Tibial artery (tissue), 4 donors: ENCODE measurements around the gene GDI2.
"Not testable (repeated sequence)": the region's sequence is repeated elsewhere in the genome, so short reads cannot be mapped to it uniquely, and the experiment has no call there.

ENCODE experiments used
- DNase-seq, 2 donors: peaks; one replicate each; pipeline ENCODE4 v3.0.0-alpha.2; 2019
- H3K27ac ChIP-seq, 2 donors: fragments of 200-600 bp; sonication (generic) in 1 of 2; 1 replicate in 1 of 2; 2 replicates in 1 of 2; pipeline ENCODE4 v1.5.1; 2018 to 2019; ENCODE audit warnings: mild to moderate bottlenecking in 1 of 2
- H3K27me3 ChIP-seq, 2 donors: fragments of 200-600 bp; sonication (generic) in 1 of 2; one replicate each; pipeline versions ENCODE4 v1.5.1 to v1.6.0; 2016 to 2019
- H3K36me3 ChIP-seq, 3 donors: fragments of 200-600 bp; sonication (generic) in 2 of 3; one replicate each; pipeline ENCODE4 v1.5.1; 2016 to 2019; ENCODE audit warnings: mild to moderate bottlenecking in 2 of 3
- H3K4me1 ChIP-seq, 4 donors: fragments of 200-600 bp; sonication (generic) in 2 of 4; 1 replicate in 3 of 4; 2 replicates in 1 of 4; pipeline ENCODE4 v1.5.1; 2016 to 2019
- H3K4me3 ChIP-seq, 2 donors: fragments of 200-600 bp; sonication (generic) in 1 of 2; 1 replicate in 1 of 2; 2 replicates in 1 of 2; pipeline ENCODE4 v1.5.1; 2018 to 2019; ENCODE audit warnings: mild to moderate bottlenecking in 2 of 2
- H3K9me3 ChIP-seq, 3 donors: fragments of 200-600 bp; sonication (generic) in 1 of 3; one replicate each; pipeline ENCODE4 v1.5.1; 2016 to 2019
- intact Hi-C: fragments of 100-400 bp; cut with DNase I; formaldehyde crosslinking; loops from one replicate; pipeline ENCODE4 v1.15.0; 2023; ENCODE audit warnings: low total_unique reads
- TF ChIP-seq, protein P1 (sequence below), 2 experiments: fragments of 200-600 bp in 1 of 2; fragments of 450-650 bp in 1 of 2; IDR thresholded peaks; one replicate each; pipeline ENCODE4 v1.5.1; 2017 to 2019; ENCODE audit warnings: antibody characterized with exemption in 2 of 2, mild to moderate bottlenecking in 1 of 2, moderate library complexity in 1 of 2

The GDI2 gene

DNA sequence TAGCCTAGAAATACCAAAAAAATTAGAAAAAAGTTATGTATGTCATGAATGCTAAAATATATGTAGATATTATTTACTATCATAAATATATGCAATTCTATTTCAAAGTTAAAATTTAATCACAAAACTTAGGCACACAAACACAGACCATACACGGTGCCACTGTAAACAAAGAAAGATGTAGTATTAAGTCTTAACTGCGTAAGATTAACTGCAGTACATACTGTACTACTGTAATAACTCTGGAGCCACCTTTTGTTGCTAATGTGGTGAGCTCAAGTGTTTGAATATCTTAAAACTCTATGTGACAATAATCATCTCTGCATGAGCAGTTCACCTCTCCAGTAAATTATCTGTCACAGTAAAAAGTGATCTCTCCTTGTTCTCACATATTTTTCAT is 23.6 kb downstream of the GDI2 start:
- Histone ChIP-seq H3K4me1 (no peaks in the 10 kb centered on the region), H3K27me3 (no peaks in the 10 kb centered on the region), H3K36me3 (peaks cover 50 to 91% (median 74%) of the 10 kb centered on the region in 3 donors), H3K9me3 (no peaks in the 10 kb centered on the region), H3K4me3 (no peak overlapping the region), H3K27ac (no peak overlapping the region)
- intact Hi-C loops: loop anchor here (10.0 kb wide), 1 partner anchor 85 kb away; no protein-coding TSS in a partner anchor
- DNase-seq: no peak
- TF ChIP-seq, protein P1, sequence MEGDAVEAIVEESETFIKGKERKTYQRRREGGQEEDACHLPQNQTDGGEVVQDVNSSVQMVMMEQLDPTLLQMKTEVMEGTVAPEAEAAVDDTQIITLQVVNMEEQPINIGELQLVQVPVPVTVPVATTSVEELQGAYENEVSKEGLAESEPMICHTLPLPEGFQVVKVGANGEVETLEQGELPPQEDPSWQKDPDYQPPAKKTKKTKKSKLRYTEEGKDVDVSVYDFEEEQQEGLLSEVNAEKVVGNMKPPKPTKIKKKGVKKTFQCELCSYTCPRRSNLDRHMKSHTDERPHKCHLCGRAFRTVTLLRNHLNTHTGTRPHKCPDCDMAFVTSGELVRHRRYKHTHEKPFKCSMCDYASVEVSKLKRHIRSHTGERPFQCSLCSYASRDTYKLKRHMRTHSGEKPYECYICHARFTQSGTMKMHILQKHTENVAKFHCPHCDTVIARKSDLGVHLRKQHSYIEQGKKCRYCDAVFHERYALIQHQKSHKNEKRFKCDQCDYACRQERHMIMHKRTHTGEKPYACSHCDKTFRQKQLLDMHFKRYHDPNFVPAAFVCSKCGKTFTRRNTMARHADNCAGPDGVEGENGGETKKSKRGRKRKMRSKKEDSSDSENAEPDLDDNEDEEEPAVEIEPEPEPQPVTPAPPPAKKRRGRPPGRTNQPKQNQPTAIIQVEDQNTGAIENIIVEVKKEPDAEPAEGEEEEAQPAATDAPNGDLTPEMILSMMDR (IDR thresholded peaks at IDR 0.05): no peak

DNA sequence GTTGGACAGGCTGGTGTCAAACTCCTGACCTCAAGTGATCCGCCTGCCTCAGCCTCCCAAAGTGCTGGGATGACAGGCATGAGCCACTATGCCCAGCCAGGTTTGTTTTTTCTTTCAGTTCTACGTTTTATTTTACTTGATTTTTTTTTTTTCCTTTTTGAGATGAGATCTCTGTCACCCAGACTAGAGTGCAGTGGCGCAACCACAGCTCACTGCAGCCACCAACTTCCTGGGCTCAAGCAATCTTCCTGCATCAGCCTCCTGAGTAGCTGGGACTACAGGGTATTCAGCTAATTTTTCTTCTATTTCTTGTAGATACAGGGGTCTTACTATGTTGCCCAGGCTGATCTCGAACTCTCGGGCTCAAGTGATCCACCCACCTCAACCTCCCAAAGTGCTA is 24.3 kb downstream of the GDI2 start:
- intact Hi-C loops: loop anchor here (10.0 kb wide), 1 partner anchor 84 kb away; no protein-coding TSS in a partner anchor
- no peak for DNase-seq
- TF ChIP-seq, protein P1 (IDR thresholded peaks at IDR 0.05): no peak
- H3K4me1 ChIP-seq: no peaks in the 10 kb centered on the region
- H3K36me3 ChIP-seq: peaks cover 51 to 91% (median 76%) of the 10 kb centered on the region in 3 donors
- H3K9me3 ChIP-seq: no peaks in the 10 kb centered on the region
- no peak overlapping the region for H3K4me3 ChIP-seq
- no peaks in the 10 kb centered on the region for H3K27me3 ChIP-seq
- H3K27ac ChIP-seq: no peak overlapping the region

- intact Hi-C loops: loop anchor here (10.0 kb wide), 1 partner anchor 78 kb away; no protein-coding TSS in a partner anchor
- Histone ChIP-seq H3K9me3 (no peaks in the 10 kb centered on the region), H3K4me3 (no peak overlapping the region), H3K4me1 (peaks cover 0 to 10% (median 0%) of the 10 kb centered on the region in 4 donors), H3K27me3 (no peaks in the 10 kb centered on the region), H3K27ac (no peak overlapping the region), H3K36me3 (peaks cover 37 to 62% (median 57%) of the 10 kb centered on the region in 3 donors)
- no peak for DNase-seq
- TF ChIP-seq, protein P1 (IDR thresholded peaks at IDR 0.05): no peak
These were observed 29.9 kb downstream of the GDI2 start for GRCh38 chr10:5783300-5783699.

DNA sequence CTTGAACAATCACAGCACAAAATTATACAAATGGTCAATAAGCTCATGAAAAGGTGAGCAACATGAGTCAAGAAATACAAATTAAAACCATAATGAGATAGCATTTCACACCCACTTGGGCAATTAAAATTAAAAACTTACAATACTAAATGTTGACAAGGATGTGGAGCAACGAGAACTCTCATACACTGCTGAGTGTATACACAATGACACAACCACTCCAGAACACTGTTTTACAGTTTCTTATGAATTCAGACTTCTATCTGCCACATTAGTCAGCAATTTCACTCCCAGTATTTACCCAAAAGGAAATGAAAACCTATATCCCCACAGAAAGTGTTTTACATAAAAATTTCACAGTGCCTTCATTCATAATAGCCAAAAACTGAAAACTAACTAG is 31.1 kb downstream of the GDI2 start:
- Histone ChIP-seq H3K4me1 (peaks cover 0 to 18% (median 2%) of the 10 kb centered on the region in 4 donors), H3K27ac (no peak overlapping the region), H3K4me3 (no peak overlapping the region), H3K36me3 (peaks cover 37 to 54% (median 54%) of the 10 kb centered on the region in 3 donors), H3K27me3 (no peaks in the 10 kb centered on the region), H3K9me3 (no peaks in the 10 kb centered on the region)
- no peak for DNase-seq
- TF ChIP-seq, protein P1 (IDR thresholded peaks at IDR 0.05): no peak
- intact Hi-C loops: loop anchor here (10.0 kb wide), 1 partner anchor 77 kb away; no protein-coding TSS in a partner anchor

DNA sequence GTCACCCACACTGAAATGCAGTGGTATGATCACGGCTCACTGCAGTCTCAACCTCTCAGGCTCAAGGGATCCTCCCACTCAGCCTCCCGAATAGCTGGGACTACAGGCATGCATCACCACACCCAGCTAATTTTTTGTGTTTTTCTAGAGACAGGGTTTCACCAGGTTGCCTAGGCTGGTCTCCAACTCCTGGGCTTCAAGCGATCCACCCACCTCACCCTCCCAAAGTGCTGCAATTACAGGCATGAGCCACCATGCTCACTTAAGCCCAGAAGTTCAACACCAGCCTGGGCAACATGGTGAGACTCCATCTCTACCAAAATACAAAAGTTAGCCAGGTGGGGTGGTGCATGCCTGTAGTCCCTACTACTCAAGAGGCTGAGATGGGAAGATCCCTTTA is 33.5 kb downstream of the GDI2 start:
- Histone ChIP-seq H3K27ac (no peak overlapping the region), H3K27me3 (no peaks in the 10 kb centered on the region), H3K4me3 (no peak overlapping the region), H3K9me3 (no peaks in the 10 kb centered on the region), H3K4me1 (peaks cover 0 to 43% (median 22%) of the 10 kb centered on the region in 4 donors), H3K36me3 (peaks cover 21 to 44% (median 37%) of the 10 kb centered on the region in 3 donors)
- no peak for DNase-seq
- TF ChIP-seq, protein P1 (IDR thresholded peaks at IDR 0.05): no peak
- intact Hi-C loops: loop anchor here (10.0 kb wide), 1 partner anchor 75 kb away; no protein-coding TSS in a partner anchor

DNA sequence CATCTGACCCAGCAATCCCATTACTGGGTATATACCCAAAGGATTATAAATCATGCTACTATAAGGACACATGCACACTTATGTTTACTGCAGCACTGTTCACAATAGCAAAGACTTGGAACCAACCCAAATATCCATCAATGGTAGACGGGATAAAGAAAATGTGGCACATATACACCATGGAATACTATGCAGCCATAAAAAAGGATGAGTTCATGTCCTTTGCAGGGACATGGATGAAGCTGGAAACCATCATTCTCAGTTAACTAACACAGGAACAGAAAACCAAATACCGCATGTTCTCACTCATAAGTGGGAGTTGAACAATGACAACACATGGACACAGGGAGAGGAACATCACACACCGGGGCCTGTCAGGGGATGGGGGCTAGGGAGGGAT is 35.5 kb downstream of the GDI2 start:
- H3K9me3 ChIP-seq, H3K4me3 ChIP-seq, DNase-seq, H3K27me3 ChIP-seq, intact Hi-C loops: not testable (repeated sequence)
- Histone ChIP-seq H3K27ac (peak overlapping the region in 1 of 2 donors; percentile 58), H3K4me1 (peaks cover 0 to 46% (median 25%) of the 10 kb centered on the region in 4 donors), H3K36me3 (peaks cover 1 to 30% (median 26%) of the 10 kb centered on the region in 3 donors)
